Left renal cortex interstitium (tissue), 4 donors: ENCODE results near the gene ERO1A. TPM values are rescaled to one million over a fixed set of nuclear protein-coding genes. Genes with fewer than 3 reads are reported as not detected.

Experiments used
- DNase-seq, 4 donors: peaks; one replicate each; pipeline ENCODE4 v3.0.0-alpha.2; 2013; ENCODE audit warnings: low read depth in 4 of 4, low spot score in 2 of 4, missing footprints in 1 of 4
- polyA plus RNA-seq, 4 donors: library from polyadenylated mRNA; unstranded; fragments of 120-200 nt; gene quantifications; one replicate each; pipeline ENCODE4 v1.2.1, GENCODE V29; 2013; ENCODE audit not compliant: insufficient read length in 4 of 4

The ERO1A gene
- polyA plus RNA-seq, 4 donors, result 22.9 to 36.4 (median 23.8) TPM

- no peak for DNase-seq
These were observed 5.4 kb upstream of the ERO1A start for GRCh38 chr14:52700701-52701172.

- DNase-seq, result peak in 2 of 4 donors; percentile 28 to 50
These were observed 437 bp downstream of the ERO1A start for GRCh38 chr14:52694761-52695480.

- no peak for DNase-seq
These were observed 1.8 kb downstream of the ERO1A start for GRCh38 chr14:52693532-52693931.

GRCh38 chr14:52693036-52693435 is 2.3 kb downstream of the ERO1A start:
- DNase-seq, result no peak

- no peak for DNase-seq
These were observed 3.0 kb downstream of the ERO1A start for GRCh38 chr14:52692248-52692962.

- DNase-seq, result no peak
These were observed 4.2 kb downstream of the ERO1A start for GRCh38 chr14:52690983-52691760.

- DNase-seq, result no peak
These were observed 9.2 kb downstream of the ERO1A start for GRCh38 chr14:52686176-52686575.

- DNase-seq, result no peak
These were observed 11.3 kb downstream of the ERO1A start for GRCh38 chr14:52683985-52684520.

- DNase-seq, result no peak
These were observed 16.8 kb downstream of the ERO1A start for GRCh38 chr14:52678591-52678990.

GRCh38 chr14:52663850-52664249 is 31.5 kb downstream of the ERO1A start:
- no peak for DNase-seq

- no peak for DNase-seq
These were observed 34.0 kb downstream of the ERO1A start for GRCh38 chr14:52661314-52661713.

GRCh38 chr14:52660832-52661231 is 34.5 kb downstream of the ERO1A start:
- DNase-seq, result no peak

- DNase-seq, result no peak
These were observed 35.0 kb downstream of the ERO1A start for GRCh38 chr14:52660325-52660724.

GRCh38 chr14:52656905-52657304 is 38.5 kb downstream of the ERO1A start:
- no peak for DNase-seq

GRCh38 chr14:52650774-52651173 is 44.6 kb downstream of the ERO1A start:
- DNase-seq, result no peak

- DNase-seq, result no peak
These were observed 45.8 kb downstream of the ERO1A start for GRCh38 chr14:52649511-52649910.

- no peak for DNase-seq
These were observed 53.6 kb downstream of the ERO1A start for GRCh38 chr14:52641745-52642144.

- no peak for DNase-seq
These were observed 55.2 kb downstream of the ERO1A start for GRCh38 chr14:52640137-52640536.

GRCh38 chr14:52619687-52620086 is 75.7 kb downstream of the ERO1A start:
- no peak for DNase-seq

GRCh38 chr14:52618602-52619001 is 76.8 kb downstream of the ERO1A start:
- DNase-seq, result no peak

- DNase-seq, result no peak
These were observed 85.2 kb downstream of the ERO1A start for GRCh38 chr14:52610187-52610586.
